ENCODE results near the gene SLC16A1. TPM values are rescaled to one million over a fixed set of nuclear protein-coding genes. Genes with fewer than 3 reads are reported as not detected.

The SLC16A1 gene
- total and polyA plus RNA-seq, 9 donors = 10.3 to 38.8 (median 23.3) TPM

- peak overlapping the region; percentile 58 to 84 for H3K27ac ChIP-seq
- TF ChIP-seq EP300 (IDR thresholded peaks at IDR 0.05) = no peak
- TF ChIP-seq CTCF (IDR thresholded peaks at IDR 0.05) = peak in 1 of 3 donors; percentile 9
- no peaks in the 10 kb centered on the region for H3K27me3 ChIP-seq
- 1% methylated on average over 38 of the region's 38 CpGs for WGBS, 3 donors
- DNase-seq = no peak
- H3K4me1 ChIP-seq (ENCODE audit: insufficient read depth) = peaks cover 1% of the 10 kb centered on the region
- no peaks in the 10 kb centered on the region for H3K9me3 ChIP-seq
- peak overlapping the region; percentile 84 for H3K4me3 ChIP-seq
- intact Hi-C loops (cut with DNase I) = loop anchor here in 2 of 4 donors (10.0 kb wide), 1 partner anchor 242 kb away; the partner anchor contains the start of gene PPM1J (in 2 of the 2)
- no peaks in the 10 kb centered on the region for H3K36me3 ChIP-seq
These were observed 642 bp upstream of the SLC16A1 start for GRCh38 chr1:112956544-112957132.

- intact Hi-C loops (cut with DNase I) = loop anchor here in 2 of 4 donors (10.0 kb wide), 1 partner anchor 240 kb away; the partner anchor contains the start of gene PPM1J (in 2 of the 2)
- no peaks in the 10 kb centered on the region for H3K9me3 ChIP-seq
- no peaks in the 10 kb centered on the region for H3K36me3 ChIP-seq
- H3K4me1 ChIP-seq (ENCODE audit: insufficient read depth) = peaks cover 1% of the 10 kb centered on the region
- WGBS, 3 donors = 2 to 3% (median 2%) methylated on average over 29 of the region's 29 CpGs
- TF ChIP-seq POLR2A (IDR thresholded peaks at IDR 0.05) (no peak), EP300 (IDR thresholded peaks at IDR 0.05) (no peak), CTCF (IDR thresholded peaks at IDR 0.05) (no peak)
- no peaks in the 10 kb centered on the region for H3K27me3 ChIP-seq
- H3K4me3 ChIP-seq = peak overlapping the region; percentile 84
- peak overlapping the region; percentile 58 to 84 for H3K27ac ChIP-seq
- DNase-seq = peak; percentile 26 to 56 (median 49)
These were observed 837 bp downstream of the SLC16A1 start for GRCh38 chr1:112954945-112955772.

- Histone ChIP-seq H3K4me1 (ENCODE audit: insufficient read depth) (peaks cover 1% of the 10 kb centered on the region), H3K36me3 (no peaks in the 10 kb centered on the region), H3K9me3 (no peaks in the 10 kb centered on the region), H3K27me3 (no peaks in the 10 kb centered on the region), H3K27ac (no peak overlapping the region), H3K4me3 (peak overlapping the region; percentile 84)
- intact Hi-C loops (cut with DNase I) = loop anchor here in 2 of 4 donors (10.0 kb wide), 1 partner anchor 239 kb away; the partner anchor contains the start of gene PPM1J (in 2 of the 2)
- no peak for TF ChIP-seq POLR2A (IDR thresholded peaks at IDR 0.05)
- no peak for TF ChIP-seq CTCF (IDR thresholded peaks at IDR 0.05)
- no peak for TF ChIP-seq EP300 (IDR thresholded peaks at IDR 0.05)
- WGBS, 3 donors = 82 to 87% (median 83%) methylated on average over 4 of the region's 4 CpGs
- no peak for DNase-seq
These were observed 1.9 kb downstream of the SLC16A1 start for GRCh38 chr1:112954017-112954650.

- Histone ChIP-seq H3K36me3 (no peaks in the 10 kb centered on the region), H3K27me3 (no peaks in the 10 kb centered on the region), H3K4me1 (ENCODE audit: insufficient read depth) (no peaks in the 10 kb centered on the region), H3K27ac (no peak overlapping the region), H3K4me3 (no peak overlapping the region), H3K9me3 (no peaks in the 10 kb centered on the region)
- TF ChIP-seq POLR2A (IDR thresholded peaks at IDR 0.05) = no peak
- TF ChIP-seq CTCF (IDR thresholded peaks at IDR 0.05) = no peak
- no peak for TF ChIP-seq EP300 (IDR thresholded peaks at IDR 0.05)
- DNase-seq = no peak
- WGBS, 3 donors = 99 to 100% (median 100%) methylated on average over 1 of the region's 1 CpG
- intact Hi-C loops (cut with DNase I) = loop anchor here in 2 of 4 donors (10.0 kb wide), 1 partner anchor 236 kb away; the partner anchor contains the start of gene PPM1J (in 2 of the 2)
These were observed 5.6 kb downstream of the SLC16A1 start for GRCh38 chr1:112950426-112950825.

All from ovary (tissue), 9 donors.